Testis (tissue), 2 donors: ENCODE measurements around the gene MED16.

Experiments
- CTCF ChIP-seq, 3 experiments: fragments of 450-650 bp in 2 of 3; fragments of 200-600 bp in 1 of 3; sonication (generic) in 1 of 3; IDR thresholded peaks; one replicate each; pipeline ENCODE4 v1.5.1; 2016 to 2019; ENCODE audit warnings: antibody characterized with exemption in 3 of 3, mild to moderate bottlenecking in 2 of 3, moderate library complexity in 1 of 3
- POLR2A ChIP-seq: fragments of 450-650 bp; IDR thresholded peaks from one replicate; pipeline ENCODE4 v1.6.1; 2017; ENCODE audit warnings: antibody characterized with exemption, mild to moderate bottlenecking, moderate library complexity

- TF ChIP-seq POLR2A (no peak), CTCF (IDR thresholded peaks at IDR 0.05) (no peak)
These were observed 61.3 kb downstream of the MED16 start for GRCh38 chr19:831407-832369.
